Measurements from ENCODE around the gene KCNIP4.

DNA sequence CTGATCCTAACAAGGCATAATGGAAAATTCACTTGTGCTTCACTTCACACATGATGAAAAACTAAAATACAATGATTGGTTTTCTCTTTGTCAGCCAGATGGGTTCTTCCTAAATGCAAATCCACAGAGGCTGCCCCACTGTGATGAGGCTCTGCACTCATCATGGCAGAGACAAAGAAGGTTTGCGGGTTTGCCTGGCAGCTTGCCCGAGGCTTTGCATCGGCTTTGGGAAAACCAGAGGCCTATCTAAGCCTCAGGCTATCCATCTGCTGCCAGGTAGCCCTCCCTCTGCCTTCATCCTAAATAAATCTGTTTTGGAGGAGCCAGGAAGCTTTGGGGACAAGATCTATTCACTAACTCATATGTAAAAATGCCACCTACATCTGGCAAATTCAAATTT lies 1004.1 kb downstream of the KCNIP4 start:
- TF ChIP-seq SUZ12 (IDR thresholded peaks at IDR 0.05): no peak
- no peak for TF ChIP-seq L3MBTL2 (conservative IDR thresholded peaks at IDR 0.05)
- TF ChIP-seq SP1 (IDR thresholded peaks at IDR 0.05): no peak
- TF ChIP-seq FOXM1 (IDR thresholded peaks at IDR 0.05; ENCODE audit: borderline replicate concordance): no peak
- TF ChIP-seq ARNT (IDR thresholded peaks at IDR 0.05): no peak
- no peak for TF ChIP-seq ELF4 (IDR thresholded peaks at IDR 0.05)
- TF ChIP-seq HDGF (IDR thresholded peaks at IDR 0.05; ENCODE audit: borderline replicate concordance): no peak
- no peak for TF ChIP-seq ZNF384 (IDR thresholded peaks at IDR 0.05)
- no peak for TF ChIP-seq TARDBP (IDR thresholded peaks at IDR 0.05)
- TF ChIP-seq NFRKB (IDR thresholded peaks at IDR 0.05): no peak
- TF ChIP-seq BHLHE40 (IDR thresholded peaks at IDR 0.05; ENCODE audit: borderline replicate concordance): no peak

All from HEK293T (cell line).